Subcutaneous preadipocyte (primary cell): ENCODE measurements around the gene CTSS. TPM values are rescaled to one million over a fixed set of nuclear protein-coding genes. Genes with fewer than 3 reads are reported as not detected.

Source experiments
- small RNA-seq: library from RNA; depleted of rRNA; stranded (forward); fragments of <200 nt; gene quantifications from one replicate; pipeline ENCODE3, GENCODE V24; 2012
- total RNA-seq: library from RNA; depleted of rRNA; stranded (reverse); fragments of >200 nt; gene quantifications from 2 replicates; pipeline ENCODE4 v1.2.3, GENCODE V29; 2012

The CTSS gene
- total RNA-seq = 3.3 and 5.5 TPM in 2 replicates

DNA sequence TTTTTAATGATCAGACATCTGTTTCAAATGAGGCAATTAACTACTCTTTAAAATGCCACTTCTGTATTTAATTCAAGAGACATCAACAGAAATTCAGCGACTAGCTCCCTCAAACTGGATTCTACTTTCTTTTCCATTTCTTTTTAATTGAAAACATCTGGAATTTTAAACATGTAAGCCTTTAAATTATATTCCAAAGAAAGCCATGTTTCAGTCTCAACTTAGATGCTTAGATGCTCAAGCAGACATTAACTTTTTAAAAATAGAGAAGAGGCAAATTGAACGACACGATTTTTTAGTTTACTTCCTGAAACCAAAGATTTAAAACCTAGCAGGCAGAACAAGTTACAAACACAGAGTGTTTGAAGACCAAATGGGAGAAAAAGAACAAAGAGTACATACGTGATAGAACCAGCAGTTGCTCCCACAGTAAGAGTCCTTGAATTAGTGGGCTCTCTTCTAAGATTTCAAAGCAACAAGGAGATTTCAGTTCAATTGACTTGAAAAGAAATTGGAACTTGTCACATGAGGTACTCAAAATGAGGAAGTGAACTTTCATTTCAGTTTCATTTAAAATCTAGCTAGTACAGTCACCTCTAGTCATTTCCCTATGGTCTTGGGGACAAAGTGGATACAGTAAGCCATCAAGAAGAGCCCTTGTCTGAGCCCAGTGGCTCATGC lies at the start of gene CTSS:
CTSS (minus strand) TSS at position 483 of the 681 bp plus-strand sequence. CDS start 1,015 bp downstream, outside the sequence.

DNA sequence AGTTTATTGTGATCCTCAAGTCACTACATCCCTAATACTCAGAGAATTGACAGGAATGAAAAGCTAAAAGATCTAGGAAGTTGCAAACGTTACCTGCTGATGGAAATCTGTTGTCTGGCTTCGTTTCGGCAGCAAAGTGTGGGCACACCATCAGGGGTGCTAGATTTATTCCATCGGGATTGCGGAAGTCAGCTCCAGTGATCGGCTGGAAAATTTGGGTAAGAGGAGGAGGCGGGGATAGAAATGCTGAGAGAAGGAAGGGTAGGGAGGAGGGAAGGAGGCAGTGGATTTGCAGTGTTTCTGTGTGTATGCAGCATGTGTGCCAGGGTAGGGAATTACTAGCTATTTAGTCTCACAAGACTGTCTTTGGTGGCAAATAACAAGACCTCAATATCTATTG lies 42.5 kb upstream of the CTSS start, which contains the start of gene CTSK:
CTSK (minus strand) TSS at position 140 of the 400 bp plus-strand sequence. CDS start 1,455 bp downstream, outside the sequence.

DNA sequence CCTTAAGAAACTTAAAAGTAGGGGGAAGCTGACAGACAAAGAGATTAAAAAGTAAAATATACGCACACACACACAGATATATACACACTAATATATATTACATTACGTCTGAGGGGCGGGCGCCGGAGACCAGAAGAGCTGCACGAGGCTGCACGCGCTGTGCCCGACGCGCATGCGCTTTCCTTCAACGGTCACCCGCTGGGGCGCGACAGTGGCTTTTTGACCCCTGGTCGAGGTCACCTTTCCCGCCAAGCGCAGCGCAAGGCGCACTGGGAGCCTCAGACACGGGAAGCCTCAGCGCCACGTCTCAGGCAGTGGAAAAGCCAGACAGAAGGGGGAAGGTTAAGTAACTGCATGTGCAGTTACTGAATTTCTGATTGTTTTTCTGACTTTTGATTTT lies 44.9 kb downstream of the CTSS start, which contains the start of gene HORMAD1:
HORMAD1 (minus strand) TSS at position 193 of the 400 bp plus-strand sequence. CDS start 1,390 bp downstream, outside the sequence.

DNA sequence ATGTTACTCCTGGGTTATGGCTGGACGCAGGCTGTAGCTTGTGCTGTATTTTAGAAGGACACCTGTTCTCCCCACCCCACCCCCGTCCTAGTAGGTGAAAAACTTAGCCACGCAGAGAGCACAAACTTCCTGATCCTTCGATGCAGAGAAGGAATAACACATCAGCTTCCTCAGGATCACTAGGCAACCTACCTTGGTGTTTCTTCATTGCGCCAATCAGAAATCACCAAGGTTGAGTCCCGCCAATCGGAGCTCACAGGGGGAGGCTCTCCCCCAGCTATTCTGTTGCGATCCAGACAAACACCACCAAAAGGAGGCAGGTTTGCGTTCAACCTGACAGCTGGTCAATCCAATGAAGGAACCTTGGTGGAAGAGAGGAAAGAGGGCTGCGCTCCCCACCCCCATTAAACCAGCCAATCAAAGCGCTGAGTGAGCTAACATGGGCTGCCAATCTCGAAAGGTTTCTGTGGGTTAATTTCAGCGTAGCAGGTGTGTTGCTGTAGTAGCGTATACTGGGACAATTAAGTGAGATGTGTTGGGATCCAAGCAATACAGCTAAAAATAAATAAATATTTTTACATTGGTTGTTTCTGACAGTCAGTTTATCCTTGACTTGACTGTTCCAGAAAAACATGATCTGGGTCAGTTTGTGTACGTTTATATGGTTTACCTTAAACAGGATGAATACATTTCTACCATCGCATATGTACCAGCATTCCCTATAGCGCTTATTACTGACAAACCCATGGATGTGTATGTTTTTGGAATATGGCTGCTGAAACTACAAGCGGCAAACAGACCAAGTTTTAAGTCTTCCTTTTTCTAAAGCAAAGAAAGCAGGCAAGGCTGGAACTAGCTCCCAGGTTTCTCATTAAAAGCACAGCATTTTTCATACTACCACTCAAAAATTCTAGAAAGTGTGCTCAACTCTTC lies 68.3 kb downstream of the CTSS start, which contains the start of gene GOLPH3L:
GOLPH3L (minus strand) TSS at position 160 of the 933 bp plus-strand sequence. CDS start 2,316 bp downstream, outside the sequence.

Small RNAs within 50 kb of the gene (small RNA-seq; reads per million reads assigned to genes)
- gene RNU6-1042P = not detected
- not detected for gene RNU6-1309P

Other genes with a start within 250 kb of the CTSS start
- 36.2 and 42.3 TPM in 2 replicates for gene ADAMTSL4, start 216.4 kb downstream of the CTSS start, total RNA-seq
- gene MCL1, start 186.2 kb downstream of the CTSS start, total RNA-seq = 203 and 308 TPM in 2 replicates
- gene ENSA, start 136.2 kb downstream of the CTSS start, total RNA-seq = 75.3 and 96.0 TPM in 2 replicates
- gene GOLPH3L, start 68.6 kb downstream of the CTSS start, total RNA-seq = 14.7 and 15.2 TPM in 2 replicates
- gene HORMAD1, start 44.9 kb downstream of the CTSS start, total RNA-seq = under 0.01 TPM in 1 of 2 replicates, not detected in the other
- gene CTSK, start 42.5 kb upstream of the CTSS start, total RNA-seq = 196 and 415 TPM in 2 replicates
- 42.3 and 42.6 TPM in 2 replicates for gene ARNT, start 110.8 kb upstream of the CTSS start, total RNA-seq
- not detected in 2 replicates for gene CTXND2, start 121.4 kb upstream of the CTSS start, total RNA-seq
- 32.7 and 35.8 TPM in 2 replicates for gene SETDB1, start 160.6 kb upstream of the CTSS start, total RNA-seq
- 99.6 and 168 TPM in 2 replicates for gene CERS2, start 209.1 kb upstream of the CTSS start, total RNA-seq
- 0.20 and 0.37 TPM in 2 replicates for gene ANXA9, start 216.5 kb upstream of the CTSS start, total RNA-seq
- gene MINDY1, start 241.1 kb upstream of the CTSS start, total RNA-seq = 8.8 and 9.9 TPM in 2 replicates
- gene PRUNE1, start 242.7 kb upstream of the CTSS start, total RNA-seq = 5.1 and 5.7 TPM in 2 replicates